GM21786 (cell line): Measurements from ENCODE around the gene KDM3A.
A peak's percentile ranks its signal among the peaks of the same experiment; 100 is the strongest.

Experiments used
- ATAC-seq: cut with Tn5 transposase; IDR thresholded peaks from one replicate; pipeline ENCODE4 v1.9.1; 2021; ENCODE audit not compliant: unreplicated experiment

The KDM3A gene

DNA sequence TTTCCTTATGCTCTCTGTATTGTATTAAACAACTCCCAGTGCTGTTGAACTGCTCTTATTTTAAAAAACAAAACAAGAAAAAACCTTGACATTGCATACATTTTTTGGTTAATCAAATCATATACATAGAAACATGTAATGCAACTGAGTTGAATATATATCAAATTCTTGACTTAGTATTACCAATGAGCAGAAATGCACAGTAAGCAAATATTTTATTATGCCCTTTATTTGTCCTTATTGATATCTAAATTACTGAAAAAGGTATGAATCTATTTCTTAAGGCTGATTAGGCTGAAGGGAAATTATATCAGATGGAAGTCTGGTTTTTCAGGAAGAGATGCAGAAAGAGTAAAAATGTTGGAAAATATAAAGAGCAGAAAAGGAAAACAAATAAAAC, 6.9 kb upstream of the KDM3A start:
- no peak for ATAC-seq

- ATAC-seq: no peak
These were observed 5.6 kb upstream of the KDM3A start for GRCh38 chr2:86435531-86435930.

GRCh38 chr2:86436328-86436727, 4.8 kb upstream of the KDM3A start:
- ATAC-seq: no peak

DNA sequence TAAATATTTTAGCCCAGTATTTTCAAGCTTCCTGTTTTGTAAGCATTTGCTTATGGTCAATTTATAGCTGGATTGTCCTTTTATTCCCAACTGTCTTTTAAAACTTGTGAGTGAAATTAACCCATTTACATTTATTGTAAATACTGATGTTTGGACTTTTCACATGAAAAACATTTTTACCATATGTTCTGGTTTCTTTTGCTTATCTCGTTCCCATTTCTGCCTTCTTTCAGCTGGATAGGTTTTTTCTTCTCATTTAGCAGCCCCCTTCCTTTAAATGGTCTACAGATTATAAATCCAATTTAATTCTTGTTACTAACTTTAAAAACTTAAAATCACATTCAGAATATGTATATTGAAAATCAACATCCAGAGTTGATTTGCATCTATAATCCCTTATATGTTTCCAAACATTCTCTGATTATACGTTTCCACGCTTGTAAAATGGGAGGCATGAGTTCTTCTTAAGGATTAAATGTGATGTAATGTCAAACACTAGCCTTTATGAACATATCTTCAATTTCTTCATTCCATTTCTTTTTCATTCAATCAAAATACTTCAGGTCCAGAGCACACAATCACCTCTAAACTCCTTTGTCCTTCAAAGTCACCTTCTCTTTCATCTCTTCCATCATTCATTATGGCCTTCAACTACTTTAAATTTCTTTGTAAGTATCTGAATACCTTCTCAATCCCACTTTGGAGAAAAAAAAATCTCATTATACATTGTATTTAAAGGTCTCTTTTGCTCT, 1.1 kb upstream of the KDM3A start:
- no peak for ATAC-seq

GRCh38 chr2:86441392-86441881, 266 bp downstream of the KDM3A start:
- no peak for ATAC-seq

DNA sequence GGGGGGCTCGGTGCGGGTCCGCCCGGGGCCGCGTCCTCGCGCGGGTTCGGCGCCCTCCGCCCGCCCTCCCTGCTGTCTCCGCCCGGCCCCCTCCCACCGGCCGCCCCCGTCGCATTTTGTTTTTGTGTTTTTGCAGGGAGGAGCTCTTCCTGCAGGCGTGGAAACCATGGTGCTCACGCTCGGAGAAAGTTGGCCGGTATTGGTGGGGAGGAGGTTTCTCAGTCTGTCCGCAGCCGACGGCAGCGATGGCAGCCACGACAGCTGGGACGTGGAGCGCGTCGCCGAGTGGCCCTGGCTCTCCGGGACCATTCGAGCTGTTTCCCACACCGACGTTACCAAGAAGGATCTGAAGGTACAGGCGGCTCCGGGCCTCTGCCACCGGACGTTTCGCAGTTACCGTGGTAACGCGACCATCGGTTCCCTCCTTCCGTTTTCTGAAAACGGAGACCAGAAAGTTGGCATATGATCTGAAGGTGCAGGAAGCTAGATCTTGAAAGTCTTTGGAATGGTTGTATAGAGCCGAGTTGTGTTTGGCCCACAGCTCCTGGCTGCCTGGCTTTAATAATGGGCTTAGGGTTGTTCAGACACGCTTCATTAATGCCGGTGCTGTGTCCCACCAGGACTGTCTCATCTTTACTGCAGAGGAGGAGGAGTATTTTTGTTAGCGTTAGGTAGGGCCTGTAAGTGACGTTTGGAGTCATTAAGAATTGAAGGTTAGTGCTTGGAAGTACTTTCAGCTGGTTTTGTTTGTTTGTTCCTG, 891 bp downstream of the KDM3A start:
- peak; percentile 12 for ATAC-seq

GRCh38 chr2:86442642-86443005, 1.5 kb downstream of the KDM3A start:
- ATAC-seq: peak; percentile 73

DNA sequence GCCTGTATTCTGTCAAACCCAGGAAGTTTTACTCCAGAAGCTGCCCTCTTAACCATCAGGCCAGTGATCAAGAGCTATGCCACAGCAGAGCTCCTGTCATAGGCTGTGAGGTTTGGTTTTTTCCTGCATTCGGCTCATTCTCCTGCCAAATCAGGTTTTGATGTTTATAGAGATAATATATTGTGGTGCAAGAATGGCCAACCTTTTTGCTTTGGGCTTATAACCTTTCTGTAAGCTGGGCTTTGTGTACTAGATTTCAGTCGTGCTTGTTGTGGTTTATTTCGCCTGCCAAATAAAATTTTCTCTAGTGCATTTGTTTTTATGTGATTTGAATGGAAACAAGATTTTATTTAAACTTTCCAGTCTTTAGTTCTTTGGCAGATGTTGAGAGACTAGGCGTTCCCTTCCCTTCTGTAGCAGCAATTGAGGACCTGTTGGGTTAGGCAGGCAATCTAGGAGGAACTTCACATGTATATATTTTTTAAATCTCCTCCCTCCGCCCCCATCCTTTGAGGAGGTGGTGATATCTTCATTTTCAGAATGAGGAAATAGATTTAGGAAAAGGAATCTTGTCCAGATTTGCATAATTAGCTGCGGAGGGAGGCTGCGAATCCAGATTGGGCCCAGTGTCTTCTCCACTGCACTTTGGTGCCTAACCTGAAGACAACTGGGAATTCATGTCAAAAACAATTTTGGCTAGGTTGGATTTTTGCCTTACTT, 2.6 kb downstream of the KDM3A start:
- ATAC-seq: no peak

- no peak for ATAC-seq
These were observed 4.3 kb downstream of the KDM3A start for GRCh38 chr2:86445436-86445835.

DNA sequence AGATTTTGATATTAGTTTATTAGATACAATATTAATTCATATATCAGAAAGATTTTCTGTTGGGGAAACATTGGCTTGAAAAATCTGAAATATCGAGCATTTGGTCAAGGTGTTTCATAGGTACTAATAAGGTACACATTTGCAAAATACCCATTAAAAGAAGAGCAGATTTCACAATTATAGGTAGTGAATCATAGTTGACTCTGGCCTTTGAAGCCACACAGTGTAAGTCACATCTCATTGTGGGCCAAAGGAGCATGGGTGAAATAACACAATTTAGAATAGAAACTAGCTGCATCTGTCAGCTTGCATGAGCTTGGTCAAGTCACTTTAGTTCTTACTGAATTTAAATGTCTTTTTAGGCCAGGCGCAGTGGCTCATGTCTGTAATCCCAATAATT, 4.9 kb downstream of the KDM3A start:
- no peak for ATAC-seq

- no peak for ATAC-seq
These were observed 12.7 kb downstream of the KDM3A start for GRCh38 chr2:86453836-86454235.

- ATAC-seq: no peak
These were observed 13.1 kb downstream of the KDM3A start for GRCh38 chr2:86454238-86454637.

DNA sequence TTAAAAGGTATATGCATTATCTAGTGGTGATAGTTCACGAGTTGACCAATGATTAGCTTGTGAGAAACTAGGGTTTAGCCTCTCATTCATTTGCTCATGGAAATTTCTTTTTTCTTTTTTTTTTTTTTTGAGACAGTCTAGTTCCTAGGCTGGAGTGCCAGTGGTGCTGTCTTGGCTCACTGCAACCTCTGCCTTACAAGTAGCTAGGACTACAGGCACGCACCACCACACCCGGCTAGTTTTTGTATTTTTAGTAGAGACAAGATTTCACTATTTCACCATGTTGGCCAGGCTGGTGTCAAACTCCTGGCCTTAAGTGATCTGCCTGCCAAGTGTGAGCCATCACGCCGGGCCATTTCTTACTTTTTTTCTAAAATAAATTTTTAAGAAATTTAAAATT, 14.0 kb downstream of the KDM3A start:
- no peak for ATAC-seq

DNA sequence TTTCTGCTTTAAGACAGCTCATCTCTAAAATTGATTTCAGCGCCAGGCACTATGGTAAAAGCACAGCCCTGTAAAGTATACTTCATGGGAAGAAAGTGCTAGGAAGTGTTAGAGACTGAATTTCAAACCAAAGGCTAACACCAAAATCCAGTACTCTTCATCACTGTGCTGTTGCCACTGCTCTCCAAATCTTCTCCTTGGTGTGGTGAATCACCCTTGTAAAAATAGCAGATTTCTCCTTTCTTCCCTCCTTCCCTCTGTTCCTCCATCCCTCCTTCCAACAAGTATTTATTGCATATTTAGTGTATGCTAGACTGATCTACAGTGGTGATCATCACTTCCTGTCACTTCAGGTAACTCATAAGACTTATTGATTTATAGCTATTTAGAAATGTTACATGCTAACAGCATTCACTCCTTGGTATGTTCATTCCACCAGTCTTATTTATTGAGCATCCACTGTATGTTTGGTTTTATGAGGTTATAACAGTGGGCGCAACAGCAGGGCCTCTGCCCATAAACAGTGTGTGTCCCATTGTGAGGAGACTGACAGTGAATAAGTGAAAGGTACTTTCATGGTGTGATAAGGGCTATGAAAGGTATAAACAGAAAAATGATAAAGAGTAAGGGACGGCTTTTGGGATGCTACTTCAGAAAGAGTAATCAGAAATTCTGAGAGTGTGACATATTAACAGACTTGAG, 20.0 kb downstream of the KDM3A start:
- no peak for ATAC-seq

- no peak for ATAC-seq
These were observed 23.5 kb downstream of the KDM3A start for GRCh38 chr2:86464652-86465051.

- no peak for ATAC-seq
These were observed 25.1 kb downstream of the KDM3A start for GRCh38 chr2:86466306-86466705.

- no peak for ATAC-seq
These were observed 27.2 kb downstream of the KDM3A start for GRCh38 chr2:86468162-86469033.

DNA sequence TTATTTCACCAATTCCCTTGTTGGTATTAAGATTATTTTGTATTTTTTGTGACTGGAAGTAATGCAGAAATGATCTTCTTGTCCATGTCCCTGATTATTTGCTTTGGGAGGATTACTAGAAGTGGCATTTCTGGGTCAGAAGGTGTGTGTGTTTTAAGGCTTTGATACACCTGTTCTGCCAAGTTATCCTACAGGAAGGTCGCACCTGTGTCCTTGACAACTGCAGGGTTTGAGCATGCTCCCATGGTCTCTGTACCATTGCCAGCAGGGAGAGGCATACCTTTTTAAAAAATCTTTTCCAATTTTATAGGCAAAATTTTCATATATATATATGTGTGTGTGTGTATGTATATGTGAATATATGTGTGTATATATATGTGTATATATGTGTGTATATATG, 29.7 kb downstream of the KDM3A start:
- ATAC-seq: no peak

- no peak for ATAC-seq
These were observed 30.5 kb downstream of the KDM3A start for GRCh38 chr2:86471637-86472036.

DNA sequence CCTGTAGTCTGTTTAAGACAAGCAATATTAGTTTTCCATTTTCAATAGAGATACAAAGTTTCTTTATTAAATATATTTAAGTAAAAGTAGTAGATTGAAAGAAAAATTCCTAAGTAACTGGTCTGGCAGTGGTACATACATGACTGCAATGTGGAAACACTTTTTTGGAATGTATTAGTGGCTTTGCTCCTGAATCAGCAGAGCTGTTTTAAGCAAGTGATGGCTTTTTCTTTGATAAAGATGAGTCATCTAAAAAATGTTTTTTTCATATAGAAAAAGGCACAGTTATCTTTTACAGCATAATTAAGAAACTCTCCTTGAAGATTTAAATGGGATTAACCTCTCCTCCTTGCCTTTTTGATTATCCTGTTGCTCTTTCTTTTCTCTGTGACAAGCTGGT, 34.9 kb downstream of the KDM3A start:
- ATAC-seq: no peak
